GM12878 (cell line): ENCODE results near the gene AANAT. TPM values are rescaled to one million over a fixed set of nuclear protein-coding genes. Genes with fewer than 3 reads are reported as not detected.

Experiments
- CHD1 ChIP-seq: IDR thresholded peaks from 2 replicates; pipeline ENCODE4 v1.6.1; 2012; ENCODE audit warnings: low read depth, low read length, improper control_type of control experiment
- CUX1 ChIP-seq: IDR thresholded peaks from 2 replicates; pipeline ENCODE4 v1.6.1; 2012; ENCODE audit warnings: improper control_type of control experiment, low read depth, low read length; ENCODE audit not compliant: insufficient replicate concordance
- IKZF1 ChIP-seq: fragments of 450-650 bp; conservative IDR thresholded peaks from 2 replicates; pipeline ENCODE4 v1.6.1; 2017; ENCODE audit warnings: antibody characterized with exemption, mild to moderate bottlenecking
- KAT2A ChIP-seq: conservative IDR thresholded peaks from 2 replicates; pipeline ENCODE4 v1.6.1; 2011; ENCODE audit warnings: low read depth, low read length; ENCODE audit not compliant: control insufficient read depth
- NBN ChIP-seq: fragments of 450-650 bp; IDR thresholded peaks from 2 replicates; pipeline ENCODE4 v1.6.1; 2016
- RELB ChIP-seq: fragments of 450-650 bp; IDR thresholded peaks from 2 replicates; pipeline ENCODE4 v1.6.1; 2017; ENCODE audit warnings: low read depth, mild to moderate bottlenecking, moderate library complexity
- ZBTB33 ChIP-seq: fragments of 450-650 bp; IDR thresholded peaks from 2 replicates; pipeline ENCODE4 v1.6.1; 2017; ENCODE audit warnings: mild to moderate bottlenecking
- polyA plus RNA-seq, 11 experiments: library from polyadenylated mRNA; depleted of rRNA in 4 of 11; unstranded in 6 of 11; stranded (reverse) in 5 of 11; fragments of >200 nt; fragmentation: Nextera tagmentation in 4 of 11; fragmentation: Illumina TruSeq in 1 of 11; extraction: Ambion mirVana in 4 of 11; extraction: Trizol in 1 of 11; gene quantifications; 1 replicate in 1 of 11; 2 replicates in 10 of 11; pipeline versions ENCODE4 v1.2.1 to v1.2.3, GENCODE V29; 2011 to 2016; ENCODE audit warnings: inconsistent platforms in 2 of 11, missing spikeins in 2 of 11, low read depth in 1 of 11
- total RNA-seq, 4 experiments: library from RNA; depleted of rRNA in 3 of 4; stranded (reverse); fragments of >200 nt in 3 of 4; fragmentation: Illumina TruSeq in 1 of 4; extraction: Trizol in 1 of 4; gene quantifications; 2 replicates each; pipeline versions ENCODE4 v1.2.1 to v1.2.3, GENCODE V29; 2013 to 2021

Gene AANAT
- total and polyA plus RNA-seq, 10 of the 15 experiments (the other 5 are each of a cell fraction or from before 2014, with no cell fraction given), result 0.23 TPM; not detected in 9

GRCh38 chr17:76446449-76447231, 20.8 kb upstream of the AANAT start (continued):
- TF ChIP-seq CUX1, result no peak
- no peak for TF ChIP-seq KAT2A
- no peak for TF ChIP-seq ZBTB33
- TF ChIP-seq NBN, result no peak
- TF ChIP-seq CHD1, result no peak
- peak; percentile 29; the same call in 1 of the 2 replicates for TF ChIP-seq IKZF1
- TF ChIP-seq RELB, result no peak
